HEK293 (cell line): Measurements from ENCODE around the gene SUFU.

ENCODE experiments used
- CTCF ChIA-PET: fragments of 350-600 bp; formaldehyde crosslinking; extraction: SDS; loops from one replicate; lab custom pipeline; 2021; ENCODE audit warnings: antibody characterized with exemption; lab: Yijun Ruan, JAX
- POLR2A ChIA-PET: fragments of 300-600 bp; formaldehyde crosslinking; extraction: SDS; loops from one replicate; lab custom pipeline; 2020; ENCODE audit warnings: antibody characterized with exemption, inconsistent platforms; lab: Yijun Ruan, JAX
- H3K27ac ChIP-seq: fragments of 200-500 bp; sonication (Bioruptor generic); 2 replicates; pipeline ENCODE4 v1.5.1; 2014; ENCODE audit warnings: low read depth, low read length, control low read depth, inconsistent platforms; ENCODE audit errors: extremely low read depth
- H3K36me3 ChIP-seq, 2 experiments: fragments of 200-500 bp in 1 of 2; sonication (Bioruptor generic) in 1 of 2; 1 replicate in 1 of 2; 2 replicates in 1 of 2; pipeline ENCODE4 v1.5.1; 2014 to 2017; ENCODE audit warnings: inconsistent platforms in 2 of 2, low read length in 2 of 2; ENCODE audit not compliant: control insufficient read depth in 2 of 2, insufficient read depth in 1 of 2
- H3K4me1 ChIP-seq: fragments of 200-500 bp; sonication (Bioruptor generic); 2 replicates; pipeline ENCODE4 v1.5.1; 2014; ENCODE audit warnings: mild to moderate bottlenecking, low read length, inconsistent platforms; ENCODE audit not compliant: control insufficient read depth, insufficient read depth
- H3K4me3 ChIP-seq: 2 replicates; pipeline ENCODE4 v1.5.1; 2011; ENCODE audit warnings: low read depth, mild to moderate bottlenecking, control low read depth, low read length, moderate library complexity
- H3K9me3 ChIP-seq: fragments of 200-500 bp; sonication (Bioruptor generic); 2 replicates; pipeline ENCODE4 v1.5.1; 2014; ENCODE audit warnings: low read depth, low read length, inconsistent platforms; ENCODE audit not compliant: control insufficient read depth, insufficient read depth
- PRDM1 ChIP-seq: fragments of 450-650 bp; formaldehyde crosslinking; IDR thresholded peaks from 2 replicates; pipeline ENCODE4; 2016; ENCODE audit warnings: missing biosample characterization, missing genetic modification characterization
- PRDM2 ChIP-seq: fragments of 450-650 bp; formaldehyde crosslinking; IDR thresholded peaks from 2 replicates; pipeline ENCODE4 v1.5.1; 2016; ENCODE audit warnings: missing biosample characterization, missing genetic modification characterization, borderline replicate concordance
- SP7 ChIP-seq: fragments of 450-650 bp; formaldehyde crosslinking; IDR thresholded peaks from 2 replicates; pipeline ENCODE4 v1.5.1; 2016; ENCODE audit warnings: missing biosample characterization, missing genetic modification characterization
- TRIM28 ChIP-seq: IDR thresholded peaks from 2 replicates; pipeline ENCODE4 v1.6.1; 2011; ENCODE audit warnings: low read length, control low read depth, borderline replicate concordance
- ZBTB6 ChIP-seq: fragments of 450-650 bp; formaldehyde crosslinking; IDR thresholded peaks from 2 replicates; pipeline ENCODE4 v1.5.1; 2017; ENCODE audit warnings: missing biosample characterization, missing genetic modification characterization
- ZNF138 ChIP-seq: fragments of 450-650 bp; formaldehyde crosslinking; IDR thresholded peaks from 2 replicates; pipeline ENCODE4 v1.5.1; 2016; ENCODE audit warnings: missing biosample characterization, missing genetic modification characterization, borderline replicate concordance
- ZNF488 ChIP-seq: fragments of 450-650 bp; formaldehyde crosslinking; IDR thresholded peaks from 2 replicates; pipeline ENCODE4 v1.5.1; 2016; ENCODE audit warnings: missing biosample characterization, missing genetic modification characterization
- ZNF529 ChIP-seq: fragments of 450-650 bp; formaldehyde crosslinking; IDR thresholded peaks from 2 replicates; pipeline ENCODE4 v1.5.1; 2017; ENCODE audit warnings: missing genetic modification characterization, missing biosample characterization; ENCODE audit not compliant: insufficient replicate concordance
- ZNF560 ChIP-seq: fragments of 450-650 bp; formaldehyde crosslinking; IDR thresholded peaks from 2 replicates; pipeline ENCODE4 v1.5.1; 2017; ENCODE audit warnings: missing biosample characterization, missing genetic modification characterization, borderline replicate concordance
- ZNF571 ChIP-seq: fragments of 450-650 bp; formaldehyde crosslinking; IDR thresholded peaks from 2 replicates; pipeline ENCODE4 v1.5.0; 2017; ENCODE audit warnings: missing biosample characterization, missing genetic modification characterization
- ZNF660 ChIP-seq: fragments of 450-650 bp; IDR thresholded peaks from 2 replicates; pipeline ENCODE4 v1.5.1; 2018; ENCODE audit warnings: missing biosample characterization, mild to moderate bottlenecking, missing genetic modification characterization
- ZNF701 ChIP-seq: fragments of 450-650 bp; formaldehyde crosslinking; IDR thresholded peaks from 2 replicates; pipeline ENCODE4 v1.5.1; 2016; ENCODE audit warnings: missing biosample characterization, missing genetic modification characterization
- TF ChIP-seq, protein P1 (sequence below): fragments of 450-650 bp; formaldehyde crosslinking; IDR thresholded peaks from 2 replicates; pipeline ENCODE4 v1.5.1; 2017; ENCODE audit warnings: missing biosample characterization, missing genetic modification characterization

SUFU gene

DNA sequence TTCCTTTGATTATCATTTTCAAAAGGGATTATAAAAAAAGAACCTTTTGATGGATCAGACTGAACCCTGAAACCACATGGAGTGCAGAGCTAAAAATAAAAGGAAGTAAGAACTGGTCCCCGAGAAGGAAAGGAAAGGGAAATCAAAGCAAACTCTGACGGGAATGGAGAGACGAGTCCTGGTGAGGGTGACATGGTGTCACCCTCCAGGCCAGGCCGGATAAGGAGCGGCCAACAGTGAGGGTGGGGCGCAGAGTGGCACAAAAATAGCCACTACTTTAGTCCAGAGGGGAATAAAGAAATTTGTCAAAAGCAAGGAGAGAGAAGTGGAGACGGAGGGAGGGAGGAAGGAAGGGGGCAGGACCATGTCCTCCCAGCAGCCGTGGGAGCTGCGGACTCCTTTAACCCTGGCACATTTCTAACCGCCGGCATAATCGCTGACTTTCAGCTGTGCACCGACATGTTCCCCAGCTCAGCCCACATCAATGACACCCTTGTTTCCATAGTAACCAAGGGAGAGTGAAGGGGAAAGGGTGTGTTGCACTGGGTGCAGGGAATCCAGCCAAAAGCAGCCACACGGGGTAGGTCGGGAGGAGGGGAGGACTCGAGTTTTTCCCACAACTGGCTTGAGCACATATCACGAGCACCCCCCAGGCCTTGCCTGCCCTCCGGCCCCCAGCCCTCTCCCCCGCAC, 170.2 kb downstream of the SUFU start:
- H3K4me1 ChIP-seq, result peaks cover 15% of the 10 kb centered on the region
- H3K9me3 ChIP-seq, result no peaks in the 10 kb centered on the region
- H3K27ac ChIP-seq, result no peak overlapping the region
- H3K36me3 ChIP-seq, result no peaks in the 10 kb centered on the region
- POLR2A ChIA-PET, result no interaction called here
- no peak overlapping the region for H3K4me3 ChIP-seq
- CTCF ChIA-PET, result interaction anchor here (1.0 kb wide), 1 partner anchor 59 kb away, joined by 3 read pairs; no protein-coding TSS in a partner anchor
- TF ChIP-seq ZNF571 (tag by site-specific recombination), result no peak
- TF ChIP-seq PRDM2 (tag by site-specific recombination), result no peak
- no peak for TF ChIP-seq ZNF529 (tag by site-specific recombination)
- TF ChIP-seq ZNF560 (tag by site-specific recombination), result no peak
- TF ChIP-seq PRDM1 (tag by site-specific recombination), result peak; percentile 86
- TF ChIP-seq, protein P1, sequence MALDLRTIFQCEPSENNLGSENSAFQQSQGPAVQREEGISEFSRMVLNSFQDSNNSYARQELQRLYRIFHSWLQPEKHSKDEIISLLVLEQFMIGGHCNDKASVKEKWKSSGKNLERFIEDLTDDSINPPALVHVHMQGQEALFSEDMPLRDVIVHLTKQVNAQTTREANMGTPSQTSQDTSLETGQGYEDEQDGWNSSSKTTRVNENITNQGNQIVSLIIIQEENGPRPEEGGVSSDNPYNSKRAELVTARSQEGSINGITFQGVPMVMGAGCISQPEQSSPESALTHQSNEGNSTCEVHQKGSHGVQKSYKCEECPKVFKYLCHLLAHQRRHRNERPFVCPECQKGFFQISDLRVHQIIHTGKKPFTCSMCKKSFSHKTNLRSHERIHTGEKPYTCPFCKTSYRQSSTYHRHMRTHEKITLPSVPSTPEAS (tag by site-specific recombination), result no peak
- TF ChIP-seq ZNF660 (tag by site-specific recombination), result no peak

GRCh38 chr10:102674566-102674965, 170.8 kb downstream of the SUFU start:
- no peaks in the 10 kb centered on the region for H3K9me3 ChIP-seq
- H3K36me3 ChIP-seq, result no peaks in the 10 kb centered on the region
- no peak for TF ChIP-seq SP7 (tag by site-specific recombination)
- TF ChIP-seq, protein P1 (tag by site-specific recombination), result no peak
- no peak for TF ChIP-seq ZNF488 (tag by site-specific recombination)
- TF ChIP-seq ZBTB6 (tag by site-specific recombination), result no peak
- TF ChIP-seq ZNF701 (tag by site-specific recombination), result no peak
- TF ChIP-seq ZNF138 (tag by site-specific recombination), result no peak
- TF ChIP-seq TRIM28, result no peak
- TF ChIP-seq, all 188 proteins: peak for 0
- CTCF ChIA-PET, result interaction anchor here (1.0 to 7.2 kb wide), 2 partner anchors 38 to 60 kb away, joined by 3 to 57 read pairs; partner anchors contain the start of genes ARL3 and SFXN2
- POLR2A ChIA-PET, result interaction anchor here (0.9 to 2.3 kb wide), 2 partner anchors 14 to 25 kb away, joined by 3 to 7 read pairs; no protein-coding TSS in a partner anchor
- no peak overlapping the region for H3K4me3 ChIP-seq
- peaks cover 15% of the 10 kb centered on the region for H3K4me1 ChIP-seq
- H3K27ac ChIP-seq, result no peak overlapping the region
